ENCODE data around the gene C1orf232. TPM values are rescaled to one million over a fixed set of nuclear protein-coding genes. Genes with fewer than 3 reads are reported as not detected.

The C1orf232 gene
- total RNA-seq, 1 donor from 2014 or later = not detected

GRCh38 chr1:26158908-26159742, 9.6 kb downstream of the C1orf232 start, which contains the start of gene FAM110D:
Gene FAM110D, plus strand, starts transcription at chr1:26159079. Its CDS starts 2,213 bp downstream, at chr1:26161292.
- intact Hi-C loops (cut with micrococcal nuclease) = no loop called here

GRCh38 chr1:26158271-26158907, 10.4 kb downstream of the C1orf232 start:
- intact Hi-C loops (cut with micrococcal nuclease) = no loop called here

- intact Hi-C loops (cut with micrococcal nuclease) = no loop called here
These were observed 12.3 kb downstream of the C1orf232 start for GRCh38 chr1:26156285-26157038.

- intact Hi-C loops (cut with micrococcal nuclease) = no loop called here
These were observed 13.1 kb downstream of the C1orf232 start for GRCh38 chr1:26155370-26156284.

GRCh38 chr1:26154750-26155149, 14.0 kb downstream of the C1orf232 start:
- intact Hi-C loops (cut with micrococcal nuclease) = no loop called here

GRCh38 chr1:26153966-26154532, 14.7 kb downstream of the C1orf232 start:
- intact Hi-C loops (cut with micrococcal nuclease) = no loop called here

- intact Hi-C loops (cut with micrococcal nuclease) = no loop called here
These were observed 19.9 kb downstream of the C1orf232 start for GRCh38 chr1:26148887-26149286.

GRCh38 chr1:26145960-26146294, 22.8 kb downstream of the C1orf232 start:
- intact Hi-C loops (cut with micrococcal nuclease) = loop anchor here (1.0 kb wide), 3 partner anchors 20 to 111 kb away; no protein-coding TSS in a partner anchor

GRCh38 chr1:26145041-26145959, 23.5 kb downstream of the C1orf232 start:
- intact Hi-C loops (cut with micrococcal nuclease) = loop anchor here (1.0 kb wide), 3 partner anchors 19 to 110 kb away; no protein-coding TSS in a partner anchor

GRCh38 chr1:26142159-26142558, 26.6 kb downstream of the C1orf232 start:
- intact Hi-C loops (cut with micrococcal nuclease) = no loop called here

GRCh38 chr1:26138974-26139558, 29.7 kb downstream of the C1orf232 start:
- intact Hi-C loops (cut with micrococcal nuclease) = no loop called here

GRCh38 chr1:26134466-26134865, 34.3 kb downstream of the C1orf232 start:
- intact Hi-C loops (cut with micrococcal nuclease) = no loop called here

- intact Hi-C loops (cut with micrococcal nuclease) = no loop called here
These were observed 36.0 kb downstream of the C1orf232 start for GRCh38 chr1:26132834-26133167.

- intact Hi-C loops (cut with micrococcal nuclease) = no loop called here
These were observed 36.5 kb downstream of the C1orf232 start for GRCh38 chr1:26132128-26132833.

GRCh38 chr1:26130695-26131094, 38.1 kb downstream of the C1orf232 start:
- intact Hi-C loops (cut with micrococcal nuclease) = no loop called here

- intact Hi-C loops (cut with micrococcal nuclease) = no loop called here
These were observed 39.0 kb downstream of the C1orf232 start for GRCh38 chr1:26129778-26130177.

GRCh38 chr1:26127235-26128163, 41.3 kb downstream of the C1orf232 start:
- intact Hi-C loops (cut with micrococcal nuclease) = no loop called here
